ELR (cell line): ENCODE measurements around the gene NDUFAF2.
A peak's percentile ranks its signal among the peaks of the same experiment; 100 is the strongest.
"Not testable (repeated sequence)": the region's sequence is repeated elsewhere in the genome, so short reads cannot be mapped to it uniquely, and the experiment has no call there.

Experiments used
- DNase-seq: peaks from one replicate; pipeline ENCODE4 v3.0.0-alpha.2; 2015; ENCODE audit warnings: low read depth

The NDUFAF2 gene, protein sequence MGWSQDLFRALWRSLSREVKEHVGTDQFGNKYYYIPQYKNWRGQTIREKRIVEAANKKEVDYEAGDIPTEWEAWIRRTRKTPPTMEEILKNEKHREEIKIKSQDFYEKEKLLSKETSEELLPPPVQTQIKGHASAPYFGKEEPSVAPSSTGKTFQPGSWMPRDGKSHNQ

GRCh38 chr5:60944904-60945812 is at the start of gene NDUFAF2, which contains the start of gene ERCC8:
TSS of gene NDUFAF2 (plus strand) at chr5:60945205. CDS start at chr5:60945256, 51 bp downstream.
TSS of gene ERCC8 (minus strand) at chr5:60945070. CDS start at chr5:60945008, 62 bp downstream.
- peak; percentile 95 for DNase-seq

DNA sequence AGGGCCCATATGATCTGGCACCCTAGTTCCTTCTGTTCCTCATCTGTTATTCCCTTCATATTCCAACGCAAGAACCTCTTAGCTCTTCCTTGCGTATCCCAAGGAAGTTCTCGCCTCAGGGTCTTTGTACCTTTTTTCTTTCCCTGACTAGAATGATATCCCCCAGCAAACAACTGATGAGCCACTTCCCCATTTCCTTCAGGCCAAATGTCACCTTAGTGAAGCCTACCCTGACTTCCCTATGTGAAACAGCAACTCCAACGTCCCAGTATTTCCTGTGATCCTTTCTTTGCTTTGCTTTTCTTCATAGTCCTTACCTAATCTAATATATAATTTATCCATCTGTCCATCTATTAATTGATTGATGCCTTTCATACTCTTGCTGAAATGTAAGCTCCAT is 48.0 kb upstream of the NDUFAF2 start:
- no peak for DNase-seq

DNA sequence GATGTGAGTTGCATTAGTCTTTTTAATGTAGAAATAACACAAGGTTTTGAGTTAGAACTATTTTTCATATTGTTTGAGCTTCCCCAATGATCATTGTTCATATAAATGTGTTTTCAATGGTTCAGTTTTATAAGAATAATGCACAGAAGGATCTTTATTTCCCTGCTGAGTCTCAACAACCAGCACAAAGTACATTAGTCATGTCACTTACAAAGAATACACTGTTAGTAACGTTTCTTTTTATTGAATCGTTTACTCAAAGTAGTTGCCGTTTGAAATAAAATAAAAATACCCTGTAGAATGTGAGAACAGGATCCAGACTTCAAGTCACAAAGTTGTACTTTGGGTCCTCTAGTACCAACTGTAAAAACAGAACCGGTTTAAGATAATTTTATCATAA is 41.6 kb upstream of the NDUFAF2 start:
- DNase-seq = no peak

GRCh38 chr5:60916646-60917045 is 28.4 kb upstream of the NDUFAF2 start:
- peak; percentile 67 for DNase-seq

- DNase-seq = no peak
Observed at GRCh38 chr5:60918466-60918865, 26.5 kb upstream of the NDUFAF2 start.

GRCh38 chr5:60927450-60927849 is 17.6 kb upstream of the NDUFAF2 start:
- no peak for DNase-seq

- peak; percentile 41 for DNase-seq
Observed at GRCh38 chr5:60929024-60929423, 16.0 kb upstream of the NDUFAF2 start.

DNA sequence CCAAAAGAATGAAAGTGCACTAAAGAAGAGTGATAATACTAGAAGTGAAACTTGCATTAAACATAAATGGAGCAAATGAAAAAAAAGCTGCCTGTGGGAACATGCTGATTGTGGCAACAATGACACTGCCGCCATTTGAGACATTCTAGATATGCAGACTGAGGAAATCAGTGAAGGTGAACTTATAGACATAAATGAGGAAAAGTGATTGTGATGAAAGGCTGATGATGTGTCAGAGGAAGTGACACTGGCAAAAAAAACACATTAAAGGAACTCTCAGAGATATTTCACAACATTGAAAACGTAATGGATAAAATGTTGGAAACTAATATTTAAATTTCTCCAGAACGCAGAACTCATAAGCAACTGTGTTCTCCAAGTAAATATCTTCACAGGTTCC is 1.4 kb upstream of the NDUFAF2 start:
- peak; percentile 28 for DNase-seq

GRCh38 chr5:60945813-60946187 is 795 bp downstream of the NDUFAF2 start:
- peak; percentile 69 for DNase-seq

DNA sequence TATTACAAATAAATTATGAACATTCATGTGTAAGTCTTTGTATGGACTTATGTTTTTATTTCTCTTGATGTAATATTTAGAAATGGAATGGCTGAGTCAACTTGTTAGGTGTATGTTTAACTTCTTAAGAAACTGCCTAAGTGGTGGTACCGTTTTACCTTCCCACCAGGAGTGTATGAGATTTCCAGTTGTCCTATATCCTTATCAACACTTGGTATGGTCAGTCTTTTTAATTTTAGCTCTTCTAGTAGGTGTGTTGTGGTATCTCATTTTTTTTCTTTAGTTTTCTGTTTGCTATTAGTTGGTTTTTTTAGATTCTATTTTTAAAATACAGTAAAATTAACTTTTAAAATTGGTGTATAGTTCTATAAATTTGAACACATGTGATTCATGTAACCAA is 3.7 kb downstream of the NDUFAF2 start:
- DNase-seq = no peak

DNA sequence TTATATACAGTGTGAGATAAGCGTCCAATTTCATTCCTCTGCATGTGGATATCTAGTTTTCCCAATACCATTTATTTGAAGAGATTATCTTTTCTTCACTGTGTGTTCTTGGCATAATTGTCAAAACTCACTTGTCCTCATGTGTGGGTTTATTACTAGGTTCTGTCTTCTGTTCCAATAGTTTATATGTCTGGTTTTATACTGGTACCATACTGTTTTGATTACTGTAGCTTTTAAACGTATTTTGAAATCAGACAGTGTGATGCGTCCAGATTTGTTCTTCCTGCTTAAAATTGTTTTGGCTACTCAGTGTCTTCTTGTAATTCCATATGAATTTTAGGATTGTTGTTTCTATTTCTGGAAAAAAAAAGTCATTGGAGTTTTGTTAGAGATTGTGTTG is 10.2 kb downstream of the NDUFAF2 start:
- no peak for DNase-seq

DNA sequence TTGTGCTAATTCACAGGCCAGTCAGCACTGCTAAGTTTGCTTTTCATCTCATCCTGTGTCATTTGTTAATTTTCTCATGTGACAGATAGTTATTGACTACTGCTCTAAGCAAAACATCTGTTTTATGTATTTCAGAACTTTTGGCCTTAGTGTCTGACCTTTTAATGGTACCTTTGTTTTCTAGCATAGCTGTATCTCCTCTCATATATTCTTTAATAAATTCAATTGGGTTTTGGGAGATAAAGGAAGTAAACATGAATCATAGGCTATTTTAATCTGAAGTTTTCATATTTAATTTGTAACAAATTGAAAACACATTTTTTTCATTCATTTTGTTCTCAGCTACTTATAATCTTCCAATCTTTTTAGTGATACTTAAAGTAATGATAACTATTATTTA is 13.1 kb downstream of the NDUFAF2 start:
- DNase-seq = no peak

- DNase-seq = no peak
Observed at GRCh38 chr5:60958712-60959111, 13.7 kb downstream of the NDUFAF2 start.

GRCh38 chr5:60959156-60959555 is 14.2 kb downstream of the NDUFAF2 start:
- DNase-seq = peak; percentile 59

GRCh38 chr5:60960591-60960990 is 15.6 kb downstream of the NDUFAF2 start:
- peak; percentile 60 for DNase-seq

- DNase-seq = no peak
Observed at GRCh38 chr5:60961685-60962084, 16.7 kb downstream of the NDUFAF2 start.

DNA sequence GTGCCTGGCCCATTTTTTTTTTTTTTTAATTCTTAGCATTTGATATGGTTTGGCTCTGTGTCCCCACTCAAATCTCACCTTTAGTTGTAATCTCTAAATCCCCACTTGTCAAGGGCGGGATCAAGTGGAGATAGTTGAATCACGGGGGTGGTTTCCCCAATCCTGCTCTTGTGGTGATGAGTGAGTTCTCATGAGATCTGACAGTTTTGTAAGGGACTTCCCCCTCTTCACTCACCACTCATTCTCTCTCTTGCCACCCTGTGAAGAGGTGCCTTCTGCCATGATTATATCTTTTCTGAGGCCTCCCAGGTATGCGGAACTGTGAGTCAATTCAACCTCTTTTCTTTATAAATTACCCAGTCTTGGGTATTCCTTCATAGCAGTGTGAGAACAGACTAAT is 27.2 kb downstream of the NDUFAF2 start:
- DNase-seq = no peak

DNA sequence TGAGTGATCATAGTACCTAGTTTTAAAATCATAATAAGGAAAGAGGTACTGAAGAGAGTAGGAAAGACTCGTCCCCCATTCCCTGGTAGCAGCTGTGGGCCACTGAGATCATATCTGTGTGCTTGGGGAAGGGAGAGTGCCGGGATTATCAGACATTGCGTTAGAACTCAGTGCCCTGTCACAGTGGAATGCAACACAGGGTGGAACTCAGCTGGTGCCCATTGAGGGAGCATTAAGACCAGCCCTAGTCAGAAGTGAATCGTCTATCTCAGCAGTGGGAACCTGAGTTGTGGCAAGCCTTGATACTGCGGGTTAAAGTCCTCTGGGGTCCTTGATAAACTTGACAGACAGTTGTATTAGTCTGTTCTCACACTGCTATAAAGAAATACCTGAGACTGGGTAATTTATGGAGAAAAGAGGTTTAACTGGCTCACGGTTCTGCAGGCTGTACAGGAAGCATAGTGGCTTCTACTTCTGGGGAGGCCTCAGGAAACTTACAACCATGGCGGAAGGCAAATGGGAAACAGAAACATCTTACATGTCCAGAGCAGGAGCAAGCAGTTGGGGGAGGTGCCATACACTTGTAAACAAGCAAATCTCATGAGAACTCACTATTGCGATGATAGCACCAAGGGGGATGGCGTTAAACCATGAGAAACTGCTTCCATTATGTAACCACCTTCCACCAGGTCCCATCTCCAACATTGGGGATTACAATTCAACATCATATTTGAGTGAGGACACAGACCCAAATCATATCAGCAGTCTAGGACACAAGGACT is 33.1 kb downstream of the NDUFAF2 start:
- no peak for DNase-seq

DNA sequence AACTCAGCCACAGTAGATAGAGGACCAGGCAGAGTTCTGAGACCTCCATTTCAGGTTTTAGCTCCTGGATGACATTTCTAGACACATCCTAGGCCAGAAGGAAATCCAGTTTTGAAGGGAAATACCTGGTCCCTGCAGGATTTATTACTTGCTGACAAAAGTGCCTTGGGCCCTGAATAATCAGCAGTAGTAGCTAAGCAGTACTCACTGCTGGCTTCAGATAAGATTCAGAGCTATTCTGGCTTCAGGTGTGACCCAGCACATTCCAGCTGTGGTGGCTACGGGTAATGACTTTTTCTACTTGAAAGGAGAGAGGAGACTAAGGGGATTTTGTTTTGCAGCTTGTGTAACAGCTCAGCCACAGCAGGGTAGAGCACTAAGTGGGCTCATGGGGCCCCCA is 34.0 kb downstream of the NDUFAF2 start:
- no peak for DNase-seq

- DNase-seq = no peak
Observed at GRCh38 chr5:60980511-60980910, 35.5 kb downstream of the NDUFAF2 start.

GRCh38 chr5:60982127-60982526 is 37.1 kb downstream of the NDUFAF2 start:
- not testable (repeated sequence) for DNase-seq

GRCh38 chr5:60989790-60990189 is 44.8 kb downstream of the NDUFAF2 start:
- DNase-seq = no peak

- DNase-seq = no peak
Observed at GRCh38 chr5:60992871-60993270, 47.9 kb downstream of the NDUFAF2 start.
